ENCODE results near the gene NR2C2. TPM values are rescaled to one million over a fixed set of nuclear protein-coding genes. Genes with fewer than 3 reads are reported as not detected.
A peak's percentile ranks its signal among the peaks of the same experiment; 100 is the strongest.

NR2C2 gene
- total RNA-seq: 10 to 100 TPM; 13.3 to 42.2 (median 29.4) TPM
- 10 to 100 TPM in 1 of 3 donors, 1 to 10 TPM in 2; 6.4 to 15.7 (median 8.9) TPM for polyA plus RNA-seq
- long read RNA-seq, donor 1, partial matches to known transcripts: 0 of 3 reads
- long read RNA-seq, donor 1, other reads (novel, unspliced or antisense): 0 of 3 reads
- long read RNA-seq, donor 2, partial matches to known transcripts: 0 of 1 reads
- long read RNA-seq, donor 2, other reads (novel, unspliced or antisense): 0 of 1 reads
- long read RNA-seq, donor 3: 0 reads
- long read RNA-seq, donor 4, partial matches to known transcripts: 0 of 3 reads
- long read RNA-seq, donor 4, other reads (novel, unspliced or antisense): 3 of 3 reads
- long read RNA-seq, donor 5, partial matches to known transcripts: 0 of 1 reads
- long read RNA-seq, donor 5, other reads (novel, unspliced or antisense): 0 of 1 reads
- long read RNA-seq, donor 6, partial matches to known transcripts: 0 of 2 reads
- long read RNA-seq, donor 6, other reads (novel, unspliced or antisense): 2 of 2 reads
- long read RNA-seq, donor 7, partial matches to known transcripts: 0 of 1 reads
- long read RNA-seq, donor 7, other reads (novel, unspliced or antisense): 0 of 1 reads
- long read RNA-seq, donor 8, partial matches to known transcripts: 0 of 4 reads
- long read RNA-seq, donor 8, other reads (novel, unspliced or antisense): 0 of 4 reads
- long read RNA-seq, donor 9, partial matches to known transcripts: 0 of 4 reads
- long read RNA-seq, donor 9, other reads (novel, unspliced or antisense): 0 of 4 reads
- long read RNA-seq, donor 10, partial matches to known transcripts: 0 of 1 reads
- long read RNA-seq, donor 10, other reads (novel, unspliced or antisense): 0 of 1 reads

- H3K4me3 ChIP-seq: peak within 1 kb of the TSS; percentile 66 to 100 (median 94)
- H3K36me3 ChIP-seq (replicated peaks in 1 of 2): peaks cover 0 to 17% of the 10 kb centered on the region in 2 donors
- DNase-seq: peak; percentile 84 to 93 (median 89)
- 0 to 2% (median 0%) methylated on average over 11 to 108 of the region's 108 CpGs for WGBS, 4 donors
- no peaks in the 10 kb centered on the region for H3K27me3 ChIP-seq
- intact Hi-C loops (cut with DNase I): loop anchor here in 1 of 2 donors (10.0 kb wide), 1 partner anchor 58 kb away; no protein-coding TSS in a partner anchor
- H3K27ac ChIP-seq: peak within 1 kb of the TSS; percentile 96 to 99 (median 99)
- H3K4me1 ChIP-seq (replicated peaks in 1 of 2): peaks cover 14 to 36% of the 10 kb centered on the region in 2 donors
- no peaks in the 10 kb centered on the region for H3K9me3 ChIP-seq (replicated peaks in 1 of 3)
- TF ChIP-seq CTCF (IDR thresholded peaks at IDR 0.05) (no peak), POLR2A (IDR thresholded peaks at IDR 0.05) (peak; percentile 87 to 91)
These were observed at the start of gene NR2C2 for GRCh38 chr3:14947100-14947885. TSS of gene NR2C2 (plus strand) at chr3:14947583. CDS start at chr3:15003915, 56,332 bp downstream.

- no peak overlapping the region for H3K4me3 ChIP-seq
- no peaks in the 10 kb centered on the region for H3K9me3 ChIP-seq (replicated peaks in 1 of 3)
- no peaks in the 10 kb centered on the region for H3K27me3 ChIP-seq
- no peak for DNase-seq
- no peak for TF ChIP-seq POLR2A (IDR thresholded peaks at IDR 0.05)
- no peak for TF ChIP-seq CTCF (IDR thresholded peaks at IDR 0.05)
- peaks cover 0 to 8% of the 10 kb centered on the region in 2 donors for H3K36me3 ChIP-seq (replicated peaks in 1 of 2)
- H3K27ac ChIP-seq: no peak overlapping the region
- intact Hi-C loops (cut with DNase I): no loop called here
- H3K4me1 ChIP-seq (replicated peaks in 1 of 2): no peaks in the 10 kb centered on the region
- WGBS, 4 donors: 51 to 65% (median 54%) methylated on average over 7 of the region's 7 CpGs
These were observed 48.5 kb upstream of the NR2C2 start for GRCh38 chr3:14898929-14899328.

DNA sequence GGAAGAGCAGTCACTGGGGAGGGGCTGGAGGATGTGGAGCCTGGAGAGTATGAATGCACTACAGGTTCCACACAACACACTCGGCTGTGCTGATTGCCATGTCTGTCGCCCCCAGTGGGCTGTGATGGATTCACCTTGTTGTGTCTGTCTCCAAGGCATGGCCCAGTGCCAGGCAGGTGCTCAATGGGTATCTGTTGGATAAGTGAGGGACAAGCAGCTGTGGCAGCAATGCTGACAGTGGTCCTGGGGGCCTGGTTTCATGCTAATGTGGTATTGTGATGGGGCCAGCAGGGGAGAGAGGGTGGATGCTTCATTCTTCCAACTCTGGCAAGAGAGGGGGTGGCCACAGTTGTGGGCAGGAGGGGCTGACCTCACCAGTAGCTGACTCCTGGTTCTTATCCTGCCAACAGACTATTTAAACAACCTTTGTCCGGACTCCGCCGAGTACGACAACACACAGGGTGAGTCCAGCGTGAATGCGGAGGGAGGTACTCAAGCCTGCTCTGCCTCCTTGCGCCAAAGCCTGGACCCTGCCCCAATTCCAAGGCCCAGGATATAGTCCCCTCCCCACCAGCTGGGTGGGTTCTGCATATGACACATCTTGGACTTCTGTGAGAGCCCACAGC, 47.3 kb upstream of the NR2C2 start:
- Histone ChIP-seq H3K4me1 (replicated peaks in 1 of 2) (no peaks in the 10 kb centered on the region), H3K27ac (no peak overlapping the region), H3K4me3 (no peak overlapping the region), H3K27me3 (no peaks in the 10 kb centered on the region), H3K9me3 (replicated peaks in 1 of 3) (no peaks in the 10 kb centered on the region), H3K36me3 (replicated peaks in 1 of 2) (peaks cover 0 to 8% of the 10 kb centered on the region in 2 donors)
- no peak for TF ChIP-seq POLR2A (IDR thresholded peaks at IDR 0.05)
- TF ChIP-seq CTCF (IDR thresholded peaks at IDR 0.05): no peak
- no peak for DNase-seq
- 82 to 84% (median 83%) methylated on average over 6 to 9 of the region's 9 CpGs for WGBS, 4 donors
- intact Hi-C loops (cut with DNase I): no loop called here
